GM19351 (cell line): ENCODE data around the gene ESYT3.
"Not testable (repeated sequence)": the region's sequence is repeated elsewhere in the genome, so short reads cannot be mapped to it uniquely, and the experiment has no call there.

Experiments
- ATAC-seq: cut with Tn5 transposase; IDR thresholded peaks from one replicate; pipeline ENCODE4 v1.9.1; 2021; ENCODE audit warnings: mild to moderate bottlenecking, moderate library complexity; ENCODE audit not compliant: unreplicated experiment

ESYT3 gene

GRCh38 chr3:138407236-138407907 is 27.0 kb upstream of the ESYT3 start:
- no peak for ATAC-seq

- ATAC-seq: no peak
These were observed 25.5 kb upstream of the ESYT3 start for GRCh38 chr3:138408751-138409570.

- ATAC-seq: no peak
These were observed 21.4 kb upstream of the ESYT3 start for GRCh38 chr3:138412821-138413551.

- not testable (repeated sequence) for ATAC-seq
These were observed 18.2 kb upstream of the ESYT3 start for GRCh38 chr3:138416236-138416635.

- ATAC-seq: peak; percentile 92
These were observed 16.8 kb upstream of the ESYT3 start for GRCh38 chr3:138417559-138417982.

- no peak for ATAC-seq
These were observed 15.7 kb upstream of the ESYT3 start for GRCh38 chr3:138418601-138419206.

- ATAC-seq: no peak
These were observed 11.1 kb upstream of the ESYT3 start for GRCh38 chr3:138423316-138423715.

- no peak for ATAC-seq
These were observed 10.1 kb upstream of the ESYT3 start for GRCh38 chr3:138424323-138424722.

- no peak for ATAC-seq
These were observed 8.2 kb upstream of the ESYT3 start for GRCh38 chr3:138426211-138426610.

GRCh38 chr3:138426754-138427153 is 7.7 kb upstream of the ESYT3 start:
- not testable (repeated sequence) for ATAC-seq

GRCh38 chr3:138429665-138430064 is 4.8 kb upstream of the ESYT3 start:
- ATAC-seq: no peak

- ATAC-seq: no peak
These were observed 1.7 kb upstream of the ESYT3 start for GRCh38 chr3:138432576-138433240.

- ATAC-seq: no peak
These were observed 532 bp upstream of the ESYT3 start for GRCh38 chr3:138433892-138434275.

GRCh38 chr3:138434875-138435772 is 708 bp downstream of the ESYT3 start:
- ATAC-seq: no peak

- no peak for ATAC-seq
These were observed 1.4 kb downstream of the ESYT3 start for GRCh38 chr3:138435840-138436239.

GRCh38 chr3:138437281-138437680 is 2.9 kb downstream of the ESYT3 start:
- no peak for ATAC-seq

- ATAC-seq: no peak
These were observed 4.5 kb downstream of the ESYT3 start for GRCh38 chr3:138438896-138439295.

GRCh38 chr3:138439646-138440045 is 5.2 kb downstream of the ESYT3 start:
- no peak for ATAC-seq

- ATAC-seq: no peak
These were observed 5.7 kb downstream of the ESYT3 start for GRCh38 chr3:138440121-138440521.

GRCh38 chr3:138440596-138440995 is 6.2 kb downstream of the ESYT3 start:
- ATAC-seq: no peak
